ENCODE measurements around the gene CERCAM. TPM values are rescaled to one million over a fixed set of nuclear protein-coding genes. Genes with fewer than 3 reads are reported as not detected.

The CERCAM gene
- total RNA-seq (1 to 10 TPM in 4 of 5 donors, under 1 TPM in 1; 0.30 to 1.9 (median 1.3) TPM), total RNA-seq (0.05 to 2.3 (median 0.45) reads per million in 29 experiments)
- 1.1 TPM for total RNA-seq (2013)

- Mint-ChIP-seq H3K27me3 (peaks cover 20 to 23% of the 10 kb centered on the region in 2 donors), H3K27ac (no peak within 1 kb of the TSS), H3K4me1 (peaks cover 8 to 13% (median 12%) of the 10 kb centered on the region in 3 donors), H3K36me3 (no peaks in the 10 kb centered on the region), H3K4me3 (peak within 1 kb of the TSS; percentile 69 to 80 (median 79)), H3K9me3 (no peaks in the 10 kb centered on the region)
- Histone ChIP-seq H3K36me3 (ENCODE audit: control insufficient read depth in 2 of 2, extremely low read depth in 1 of 2, insufficient read depth in 1 of 2, low read length in 1 of 2) (no peaks in the 10 kb centered on the region), H3K4me3 (ENCODE audit: control insufficient read depth in 1 of 2, extremely low read depth in 1 of 2, low read length in 1 of 2) (peak within 1 kb of the TSS; percentile 52 to 70), H3K27me3 (replicated peaks in 1 of 2; ENCODE audit: control insufficient read depth in 2 of 2, extremely low read depth in 1 of 2, insufficient read depth in 2 of 2, low read length in 1 of 2) (peaks cover 6 to 53% of the 10 kb centered on the region in 2 experiments), H3K4me1 (ENCODE audit: control insufficient read depth in 1 of 2, extremely low read depth in 1 of 2, insufficient read depth in 2 of 2, low read length in 2 of 2) (peaks cover 0 to 27% of the 10 kb centered on the region in 2 experiments), H3K27ac (ENCODE audit: low read length) (no peak within 1 kb of the TSS), H3K9me3 (no peaks in the 10 kb centered on the region)
- WGBS (ENCODE audit: insufficient coverage), result under 1% methylated on average over 55 of the region's 59 CpGs
- DNase-seq, result peak in 17 of 35 experiments; percentile 8 to 59 (median 36)
- ChIA-PET POLR2A (interaction anchor here (0.6 kb wide), 4 partner anchors 108 to 893 kb away, joined by 3 to 8 read pairs (median 4); no protein-coding TSS in a partner anchor), CTCF (interaction anchor here (0.6 to 2.0 kb wide), 8 partner anchors 31 to 508 kb away, joined by 3 to 11 read pairs (median 4); partner anchors contain the start of gene URM1 (in 1 of the 2))
- ATAC-seq (replicated peaks in 1 of 4), result peak; percentile 80 to 82 (median 80)
These were observed at the start of gene CERCAM for GRCh38 chr9:128420651-128421481. CERCAM (plus strand) TSS chr9:128420857; CDS start chr9:128420878, 21 bp downstream.

- H3K4me1 ChIP-seq (ENCODE audit: control insufficient read depth in 1 of 2, extremely low read depth in 1 of 2, insufficient read depth in 2 of 2, low read length in 2 of 2), result peaks cover 6 to 29% of the 10 kb centered on the region in 2 experiments
- Mint-ChIP-seq H3K27ac (peak overlapping the region; percentile 96 to 97), H3K27me3 (no peaks in the 10 kb centered on the region), H3K4me3 (peak overlapping the region; percentile 87 to 95 (median 95)), H3K9me3 (no peaks in the 10 kb centered on the region), H3K36me3 (peaks cover 8% of the 10 kb centered on the region), H3K4me1 (peaks cover 37 to 42% (median 38%) of the 10 kb centered on the region in 3 donors)
- CTCF ChIA-PET, result interaction anchor here in 1 of 2 donors (0.5 to 2.0 kb wide), 6 partner anchors 9 to 1729 kb away, joined by 3 to 14 read pairs (median 4); partner anchors contain the start of gene CERCAM
- peak overlapping the region; percentile 82 to 89 for H3K4me3 ChIP-seq (ENCODE audit: control insufficient read depth in 1 of 2, extremely low read depth in 1 of 2, low read length in 1 of 2)
- WGBS (ENCODE audit: insufficient coverage), result 0% methylated on average over 5 of the region's 10 CpGs
- no peak for ATAC-seq (replicated peaks in 1 of 4)
- peaks cover 0 to 4% of the 10 kb centered on the region in 2 experiments for H3K27me3 ChIP-seq (replicated peaks in 1 of 2; ENCODE audit: control insufficient read depth in 2 of 2, extremely low read depth in 1 of 2, insufficient read depth in 2 of 2, low read length in 1 of 2)
- no peaks in the 10 kb centered on the region for H3K9me3 ChIP-seq
- no peak for DNase-seq
- peak overlapping the region; percentile 79 for H3K27ac ChIP-seq (ENCODE audit: low read length)
- peaks cover 7 to 20% of the 10 kb centered on the region in 2 donors for H3K36me3 ChIP-seq (ENCODE audit: control insufficient read depth in 2 of 2, extremely low read depth in 1 of 2, insufficient read depth in 1 of 2, low read length in 1 of 2)
- POLR2A ChIA-PET, result interaction anchor here (0.6 to 0.7 kb wide), 3 partner anchors 134 to 1325 kb away, joined by 3 to 7 read pairs (median 5); no protein-coding TSS in a partner anchor
These were observed 49.0 kb upstream of the CERCAM start for GRCh38 chr9:128371630-128372117.

GRCh38 chr9:128372188-128372641, 48.4 kb upstream of the CERCAM start:
- H3K27me3 Mint-ChIP-seq, result no peaks in the 10 kb centered on the region

DNA sequence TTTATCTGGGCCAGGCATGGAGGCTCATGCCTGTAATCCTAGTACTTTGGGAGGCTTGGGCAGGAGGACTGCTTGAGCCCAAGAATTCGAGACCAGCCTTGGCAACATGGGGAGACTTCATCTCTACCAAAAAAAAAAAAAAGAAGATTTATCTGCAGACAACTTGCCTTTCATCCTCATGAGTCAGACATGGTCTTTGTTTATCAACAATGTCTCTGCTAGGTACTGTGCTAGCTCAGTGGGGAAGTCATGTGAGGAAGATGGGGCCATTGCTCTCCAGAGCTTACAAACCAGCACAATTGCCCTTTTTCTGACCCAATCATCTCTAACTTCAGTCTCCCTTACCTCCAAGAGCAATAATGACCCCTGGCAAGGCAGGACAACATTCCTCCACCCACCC, 47.9 kb upstream of the CERCAM start:
- H3K9me3 Mint-ChIP-seq, result no peaks in the 10 kb centered on the region
- Histone ChIP-seq H3K9me3 (no peaks in the 10 kb centered on the region), H3K4me1 (ENCODE audit: control insufficient read depth in 1 of 2, extremely low read depth in 1 of 2, insufficient read depth in 2 of 2, low read length in 2 of 2) (peaks cover 6 to 29% of the 10 kb centered on the region in 2 experiments), H3K27ac (ENCODE audit: low read length) (no peak overlapping the region), H3K36me3 (ENCODE audit: control insufficient read depth in 2 of 2, extremely low read depth in 1 of 2, insufficient read depth in 1 of 2, low read length in 1 of 2) (peaks cover 7 to 20% of the 10 kb centered on the region in 2 donors), H3K27me3 (replicated peaks in 1 of 2; ENCODE audit: control insufficient read depth in 2 of 2, extremely low read depth in 1 of 2, insufficient read depth in 2 of 2, low read length in 1 of 2) (no peaks in the 10 kb centered on the region), H3K4me3 (ENCODE audit: control insufficient read depth in 1 of 2, extremely low read depth in 1 of 2, low read length in 1 of 2) (no peak overlapping the region)
- no peak for DNase-seq
- ChIA-PET POLR2A (interaction anchor here in 1 of 2 donors (0.6 kb wide), 1 partner anchor 92 kb away, joined by 3 read pairs; no protein-coding TSS in a partner anchor), CTCF (no interaction called here)
- peaks cover 11% of the 10 kb centered on the region for H3K36me3 Mint-ChIP-seq
- H3K27ac Mint-ChIP-seq, result peak overlapping the region in 1 of 2 donors; percentile 50
- H3K4me3 Mint-ChIP-seq, result peak overlapping the region; percentile 87 to 95 (median 95)
- WGBS (ENCODE audit: insufficient coverage), result no CpG with 5 or more reads among the region's 1 CpG
- no peaks in the 10 kb centered on the region for H3K27me3 Mint-ChIP-seq
- H3K4me1 Mint-ChIP-seq, result peaks cover 38 to 42% (median 38%) of the 10 kb centered on the region in 3 donors
- no peak for ATAC-seq (replicated peaks in 1 of 4)

More at GRCh38 chr9:128372188-128372641, 48.4 kb upstream of the CERCAM start:
- peaks cover 0 to 1% of the 10 kb centered on the region in 2 experiments for H3K27me3 ChIP-seq (replicated peaks in 1 of 2; ENCODE audit: control insufficient read depth in 2 of 2, extremely low read depth in 1 of 2, insufficient read depth in 2 of 2, low read length in 1 of 2)
- peaks cover 38 to 42% (median 38%) of the 10 kb centered on the region in 3 donors for H3K4me1 Mint-ChIP-seq
- ATAC-seq (replicated peaks in 1 of 4), result no peak
- CTCF ChIA-PET, result interaction anchor here in 1 of 2 donors (1.5 to 1.9 kb wide), 3 partner anchors 31 to 122 kb away, joined by 3 to 11 read pairs (median 5); partner anchors contain the start of gene CERCAM
- H3K9me3 Mint-ChIP-seq, result no peaks in the 10 kb centered on the region
- H3K4me3 ChIP-seq (ENCODE audit: control insufficient read depth in 1 of 2, extremely low read depth in 1 of 2, low read length in 1 of 2), result peak overlapping the region in 1 of 2 donors; percentile 82
- peaks cover 7 to 20% of the 10 kb centered on the region in 2 donors for H3K36me3 ChIP-seq (ENCODE audit: control insufficient read depth in 2 of 2, extremely low read depth in 1 of 2, insufficient read depth in 1 of 2, low read length in 1 of 2)
- peaks cover 6 to 29% of the 10 kb centered on the region in 2 experiments for H3K4me1 ChIP-seq (ENCODE audit: control insufficient read depth in 1 of 2, extremely low read depth in 1 of 2, insufficient read depth in 2 of 2, low read length in 2 of 2)
- H3K36me3 Mint-ChIP-seq, result peaks cover 8% of the 10 kb centered on the region
- WGBS (ENCODE audit: insufficient coverage), result 13% methylated on average over 1 of the region's 4 CpGs
- peak overlapping the region; percentile 79 for H3K27ac ChIP-seq (ENCODE audit: low read length)
- no peaks in the 10 kb centered on the region for H3K9me3 ChIP-seq
- no peak for DNase-seq
- peak overlapping the region; percentile 96 to 97 for H3K27ac Mint-ChIP-seq
- POLR2A ChIA-PET, result no interaction called here
- H3K4me3 Mint-ChIP-seq, result peak overlapping the region; percentile 87 to 95 (median 95)

DNA sequence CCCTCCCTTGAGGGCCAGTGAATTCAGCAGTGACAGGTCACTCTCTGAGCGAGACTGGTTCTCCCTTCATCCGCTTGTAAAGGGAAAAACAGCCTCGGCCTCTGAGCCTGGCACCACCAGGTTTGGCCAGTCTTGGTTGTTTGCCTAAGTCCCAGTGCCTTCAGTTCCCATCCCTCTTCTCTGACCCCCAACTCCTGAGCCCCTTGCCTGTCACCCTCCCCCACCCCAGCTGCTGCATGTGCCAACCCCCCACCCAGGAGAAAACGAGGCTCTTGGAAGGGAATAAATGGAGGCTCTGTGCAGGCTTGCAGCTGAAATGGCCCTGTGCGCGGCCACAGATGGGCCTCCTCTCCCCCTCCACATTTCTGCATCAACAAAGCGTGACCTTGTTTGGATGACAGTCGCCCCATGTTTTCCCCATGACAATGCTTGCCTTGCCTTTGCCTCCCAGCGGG, 46.4 kb upstream of the CERCAM start:
- H3K4me3 ChIP-seq (ENCODE audit: control insufficient read depth in 1 of 2, extremely low read depth in 1 of 2, low read length in 1 of 2), result no peak overlapping the region
- H3K4me1 ChIP-seq (ENCODE audit: control insufficient read depth in 1 of 2, extremely low read depth in 1 of 2, insufficient read depth in 2 of 2, low read length in 2 of 2), result peaks cover 6 to 29% of the 10 kb centered on the region in 2 experiments
- Mint-ChIP-seq H3K9me3 (no peaks in the 10 kb centered on the region), H3K4me1 (peaks cover 38 to 42% (median 38%) of the 10 kb centered on the region in 3 donors), H3K27ac (no peak overlapping the region), H3K4me3 (no peak overlapping the region), H3K36me3 (peaks cover 20% of the 10 kb centered on the region), H3K27me3 (no peaks in the 10 kb centered on the region)
- no peaks in the 10 kb centered on the region for H3K27me3 ChIP-seq (replicated peaks in 1 of 2; ENCODE audit: control insufficient read depth in 2 of 2, extremely low read depth in 1 of 2, insufficient read depth in 2 of 2, low read length in 1 of 2)
- CTCF ChIA-PET, result no interaction called here
- POLR2A ChIA-PET, result no interaction called here
- H3K36me3 ChIP-seq (ENCODE audit: control insufficient read depth in 2 of 2, extremely low read depth in 1 of 2, insufficient read depth in 1 of 2, low read length in 1 of 2), result peaks cover 7 to 35% of the 10 kb centered on the region in 2 donors
- 95% methylated on average over 4 of the region's 9 CpGs for WGBS (ENCODE audit: insufficient coverage)
- no peak overlapping the region for H3K27ac ChIP-seq (ENCODE audit: low read length)
- DNase-seq, result no peak
- H3K9me3 ChIP-seq, result no peaks in the 10 kb centered on the region
- ATAC-seq (replicated peaks in 1 of 4), result no peak

GRCh38 chr9:128375865-128376264, 44.8 kb upstream of the CERCAM start:
- Histone ChIP-seq H3K4me1 (ENCODE audit: control insufficient read depth in 1 of 2, extremely low read depth in 1 of 2, insufficient read depth in 2 of 2, low read length in 2 of 2) (peaks cover 6 to 22% of the 10 kb centered on the region in 2 experiments), H3K9me3 (no peaks in the 10 kb centered on the region), H3K27ac (ENCODE audit: low read length) (no peak overlapping the region), H3K36me3 (ENCODE audit: control insufficient read depth in 2 of 2, extremely low read depth in 1 of 2, insufficient read depth in 1 of 2, low read length in 1 of 2) (peaks cover 12 to 39% of the 10 kb centered on the region in 2 donors), H3K27me3 (replicated peaks in 1 of 2; ENCODE audit: control insufficient read depth in 2 of 2, extremely low read depth in 1 of 2, insufficient read depth in 2 of 2, low read length in 1 of 2) (no peaks in the 10 kb centered on the region), H3K4me3 (ENCODE audit: control insufficient read depth in 1 of 2, extremely low read depth in 1 of 2, low read length in 1 of 2) (no peak overlapping the region)
- Mint-ChIP-seq H3K4me3 (no peak overlapping the region), H3K4me1 (peaks cover 30 to 33% (median 30%) of the 10 kb centered on the region in 3 donors), H3K27ac (no peak overlapping the region), H3K36me3 (peaks cover 26% of the 10 kb centered on the region), H3K9me3 (no peaks in the 10 kb centered on the region), H3K27me3 (no peaks in the 10 kb centered on the region)
- DNase-seq, result no peak
- ATAC-seq (replicated peaks in 1 of 4), result no peak
- ChIA-PET CTCF (no interaction called here), POLR2A (no interaction called here)
- 70% methylated on average over 2 of the region's 5 CpGs for whole genome bisulfite sequencing (ENCODE audit: insufficient coverage)
